IPS-NIHi7 (cell line): Measurements from ENCODE around the gene TNFRSF6B.

Experiments
- DNase-seq: peaks from one replicate; pipeline ENCODE4 v3.0.0; 2012; ENCODE audit warnings: mixed read lengths; ENCODE audit errors: extremely low spot score

Gene TNFRSF6B

DNA sequence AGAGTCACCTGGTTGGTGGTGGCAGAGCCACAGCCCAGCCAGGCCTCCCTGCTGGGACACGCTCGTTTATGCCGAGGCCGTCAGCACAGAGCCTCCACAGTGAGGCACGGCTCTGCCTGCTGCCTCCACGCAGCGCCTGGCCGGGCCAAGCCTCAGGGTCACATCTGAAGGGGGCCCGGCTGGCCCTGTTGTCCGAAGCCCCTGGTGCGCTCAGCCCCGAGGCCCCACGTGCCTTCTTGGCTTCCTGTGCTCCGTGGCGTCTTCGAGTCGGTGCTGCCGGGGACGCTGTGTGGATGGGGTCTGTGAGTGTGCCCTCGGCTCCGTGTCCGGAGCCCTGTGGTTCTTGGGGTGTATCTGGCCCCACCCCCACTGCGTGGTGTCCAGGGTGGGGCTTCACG lies 10.4 kb upstream of the TNFRSF6B start:
- DNase-seq, result no peak

DNA sequence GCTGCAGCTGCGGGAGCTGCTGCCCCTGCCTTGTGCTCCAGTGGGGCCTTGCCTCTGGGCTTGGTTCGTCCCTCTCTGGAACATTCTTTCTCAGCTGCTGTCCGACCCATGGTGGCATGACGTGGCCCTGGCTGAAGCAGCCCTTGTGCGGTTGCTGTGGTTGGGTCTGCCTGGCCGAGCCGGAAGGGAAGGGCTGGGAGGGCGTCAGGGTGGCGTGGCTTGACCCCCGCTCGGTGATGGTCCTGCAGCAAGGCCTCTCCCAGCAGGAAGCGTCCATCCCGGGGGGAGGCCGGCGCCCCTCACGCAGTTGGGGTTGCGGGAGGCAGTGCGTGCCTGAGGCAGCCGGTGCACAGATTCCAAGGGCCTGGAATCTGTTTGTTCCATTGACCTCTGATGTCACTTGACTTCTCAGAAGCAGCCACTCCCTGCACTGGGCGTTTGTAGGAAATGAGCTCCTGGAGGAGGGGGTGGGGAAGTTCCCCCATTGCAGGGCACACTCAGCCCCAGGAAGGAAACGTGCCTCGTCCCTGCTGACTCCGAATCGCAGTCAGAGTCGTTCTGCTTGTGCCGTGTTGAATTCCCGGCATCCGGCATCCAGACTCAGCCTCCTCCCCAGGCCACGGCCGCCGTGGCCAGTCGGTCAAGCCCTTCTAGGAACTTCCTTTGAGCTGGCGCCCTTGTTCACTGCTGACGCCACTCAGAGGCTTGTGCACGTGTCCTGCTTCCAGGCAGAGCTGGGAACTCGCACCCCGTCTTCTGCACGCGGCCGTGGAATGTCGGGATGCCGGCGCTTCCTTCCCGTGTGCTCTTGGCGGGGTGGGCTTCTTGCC lies 9.7 kb upstream of the TNFRSF6B start:
- no peak for DNase-seq

DNA sequence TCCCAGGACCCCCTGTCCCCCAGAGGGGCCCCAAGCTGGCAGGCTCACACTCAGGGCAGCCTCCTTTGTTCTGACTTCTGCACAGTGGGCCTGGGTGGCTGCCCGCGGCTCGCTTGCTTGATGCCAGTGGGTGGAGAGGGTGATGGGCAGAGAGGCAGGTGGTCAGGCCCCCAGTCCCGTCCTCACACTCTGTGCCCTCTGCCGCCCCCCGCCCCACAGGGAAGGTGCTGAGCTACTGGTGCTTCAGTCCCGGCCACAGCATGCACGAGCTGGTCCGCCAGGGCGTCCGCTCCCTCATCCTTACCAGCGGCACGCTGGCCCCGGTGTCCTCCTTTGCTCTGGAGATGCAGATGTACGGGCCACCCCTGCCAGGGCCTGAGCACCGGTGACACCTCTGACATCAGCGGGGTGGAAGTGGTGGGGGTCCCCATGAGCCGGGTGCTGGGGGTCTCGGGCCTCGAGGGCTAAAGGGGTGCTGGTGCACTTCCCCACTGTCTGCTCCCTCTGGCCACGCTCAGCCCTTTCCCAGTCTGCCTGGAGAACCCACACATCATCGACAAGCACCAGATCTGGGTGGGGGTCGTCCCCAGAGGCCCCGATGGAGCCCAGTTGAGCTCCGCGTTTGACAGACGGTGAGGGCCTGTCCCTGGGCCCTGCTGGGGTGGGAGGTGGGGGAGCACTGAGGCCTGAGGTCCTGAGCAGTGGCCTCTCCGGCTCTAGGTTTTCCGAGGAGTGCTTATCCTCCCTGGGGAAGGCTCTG lies 8.9 kb upstream of the TNFRSF6B start:
- no peak for DNase-seq

DNA sequence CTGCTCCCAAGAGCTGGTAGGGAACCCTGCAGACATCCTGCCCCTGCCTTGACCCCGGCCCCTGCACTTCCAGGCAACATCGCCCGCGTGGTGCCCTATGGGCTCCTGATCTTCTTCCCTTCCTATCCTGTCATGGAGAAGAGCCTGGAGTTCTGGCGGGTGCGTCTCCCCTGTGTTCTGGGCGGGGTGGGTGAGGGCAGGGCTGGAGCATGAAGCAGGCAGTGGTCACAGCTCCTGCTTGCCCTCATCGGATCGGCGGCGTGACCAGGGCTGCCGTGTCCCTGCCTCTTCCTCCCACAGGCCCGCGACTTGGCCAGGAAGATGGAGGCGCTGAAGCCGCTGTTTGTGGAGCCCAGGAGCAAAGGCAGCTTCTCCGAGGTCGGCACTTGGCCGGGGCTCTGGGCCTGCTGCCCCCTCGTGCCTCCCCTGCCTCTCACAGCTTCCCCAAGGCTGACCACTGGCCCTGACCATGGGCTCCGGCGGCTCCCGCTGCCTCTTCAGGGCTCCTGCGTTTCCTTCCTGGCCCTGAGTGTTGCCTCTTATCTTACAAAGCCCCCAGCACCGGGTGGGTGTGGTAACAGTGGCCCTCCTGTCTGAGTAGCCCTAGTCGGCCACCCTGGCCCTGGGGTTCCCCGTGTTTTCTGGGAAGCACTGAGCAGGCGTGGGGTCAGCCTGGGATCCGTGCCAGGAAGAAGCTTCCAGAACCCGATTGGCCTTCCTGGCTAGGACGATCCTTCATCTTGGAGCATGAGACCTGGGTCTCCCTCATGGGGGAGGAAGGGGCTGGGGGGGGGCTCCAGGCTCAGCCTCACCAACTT lies 8.0 kb upstream of the TNFRSF6B start:
- DNase-seq, result no peak

DNA sequence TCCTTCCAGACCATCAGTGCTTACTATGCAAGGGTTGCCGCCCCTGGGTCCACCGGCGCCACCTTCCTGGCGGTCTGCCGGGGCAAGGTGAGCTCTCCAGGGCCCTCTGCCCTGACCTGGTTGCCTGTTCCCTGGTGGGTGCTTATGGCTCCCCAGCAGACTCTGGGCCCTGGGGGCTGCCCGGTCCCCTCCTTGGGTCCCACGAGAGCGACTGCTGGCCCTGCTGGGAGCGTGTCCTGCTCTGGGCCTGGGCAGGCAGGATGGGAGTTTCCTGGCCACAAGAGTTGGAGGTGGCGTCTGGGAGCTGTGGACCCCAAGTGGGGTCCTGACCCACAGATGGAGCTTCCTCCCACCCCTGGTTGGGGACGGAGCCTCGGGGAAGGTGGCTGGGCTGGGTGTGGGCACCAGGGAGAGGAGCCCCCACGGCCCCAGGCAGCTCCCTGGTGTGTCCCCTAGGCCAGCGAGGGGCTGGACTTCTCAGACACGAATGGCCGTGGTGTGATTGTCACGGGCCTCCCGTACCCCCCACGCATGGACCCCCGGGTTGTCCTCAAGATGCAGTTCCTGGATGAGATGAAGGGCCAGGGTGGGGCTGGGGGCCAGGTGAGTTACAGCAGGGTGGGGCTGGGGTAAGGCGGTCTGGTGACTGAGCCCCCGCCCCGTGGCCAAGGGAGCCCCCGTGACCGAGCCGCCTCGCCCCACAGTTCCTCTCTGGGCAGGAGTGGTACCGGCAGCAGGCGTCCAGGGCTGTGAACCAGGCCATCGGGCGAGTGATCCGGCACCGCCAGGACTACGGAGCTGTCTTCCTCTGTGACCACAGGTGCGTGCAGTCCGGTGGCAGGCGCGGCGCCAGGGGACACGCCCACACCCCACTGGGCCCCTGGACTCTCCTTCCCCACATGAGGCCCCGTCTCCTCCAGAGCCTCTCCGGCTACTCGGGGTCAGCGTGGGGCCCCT lies 7.1 kb upstream of the TNFRSF6B start:
- DNase-seq, result no peak

- no peak for DNase-seq
These were observed 6.2 kb upstream of the TNFRSF6B start for GRCh38 chr20:63690003-63690897.

DNA sequence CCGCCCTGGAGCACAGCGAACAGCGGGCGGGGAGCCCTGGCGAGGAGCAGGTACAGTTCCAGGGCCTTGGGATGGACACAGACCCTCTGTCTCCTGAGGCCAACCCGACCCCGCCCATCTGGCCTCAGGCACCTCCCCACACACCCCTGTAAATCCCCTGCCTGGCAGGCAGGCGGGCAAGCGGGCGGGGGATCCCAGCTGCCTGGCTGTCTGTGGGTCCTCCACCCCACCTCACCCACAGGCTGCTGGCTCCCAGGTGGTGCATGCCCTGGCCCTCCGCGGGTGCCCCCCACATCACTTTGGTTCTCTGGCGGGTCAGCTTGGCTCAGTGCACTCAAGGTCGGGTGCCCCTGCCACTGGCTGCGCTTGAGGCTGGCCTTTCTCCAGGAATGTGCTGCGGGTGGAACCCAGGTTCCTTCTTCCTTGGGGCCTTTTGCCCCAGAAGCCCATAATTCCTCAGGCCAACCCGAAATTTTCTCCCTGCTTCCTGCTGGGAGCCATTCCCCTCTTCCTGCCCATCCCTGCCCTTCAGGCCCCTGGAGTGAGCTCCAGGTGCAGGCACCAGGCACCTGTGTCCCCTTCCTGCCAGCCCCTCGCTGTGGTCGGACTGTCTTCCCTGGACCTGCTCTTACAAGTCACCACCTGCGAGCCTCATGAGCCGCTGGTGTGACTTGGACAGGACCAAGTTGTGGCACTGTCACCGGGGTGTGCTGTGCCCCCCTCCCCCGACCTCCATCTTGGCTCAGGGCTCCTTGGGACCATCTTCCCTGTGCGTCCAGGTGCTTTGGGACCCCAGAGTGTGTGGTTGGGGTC lies 5.3 kb upstream of the TNFRSF6B start:
- DNase-seq, result no peak

DNA sequence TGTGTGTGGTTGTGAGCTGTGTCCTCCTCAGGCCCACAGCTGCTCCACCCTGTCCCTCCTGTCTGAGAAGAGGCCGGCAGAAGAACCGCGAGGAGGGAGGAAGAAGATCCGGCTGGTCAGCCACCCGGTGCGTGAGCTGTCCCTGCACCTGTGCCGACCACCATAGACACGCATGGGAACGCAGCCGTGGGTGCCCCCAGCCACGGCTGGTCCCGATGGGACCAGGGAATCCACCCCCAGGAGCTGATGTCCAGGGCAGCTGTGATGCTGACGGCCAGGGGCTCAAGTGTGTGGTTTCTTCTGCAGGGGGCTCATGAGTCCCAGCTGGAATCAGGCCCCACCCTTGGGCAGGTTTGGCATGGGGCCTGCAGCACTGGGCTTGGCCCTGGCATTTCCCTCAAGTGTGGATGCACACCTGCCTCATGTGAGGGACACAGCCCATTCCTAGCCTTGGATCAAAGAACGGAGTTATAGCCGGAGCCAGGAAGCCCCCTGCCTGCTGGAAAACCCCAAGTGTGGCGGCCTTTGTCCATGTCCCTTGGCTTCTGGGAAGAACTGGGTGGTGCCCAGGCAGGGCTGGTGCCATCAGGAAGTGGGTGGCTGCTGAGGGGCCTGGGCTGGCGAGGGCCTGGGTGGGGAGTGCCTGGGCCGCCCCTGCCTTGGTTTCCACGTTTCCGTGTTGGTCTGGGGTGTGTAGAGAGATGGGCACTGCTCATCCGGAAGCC lies 4.6 kb upstream of the TNFRSF6B start:
- DNase-seq, result no peak

GRCh38 chr20:63692436-63693082 lies 3.9 kb upstream of the TNFRSF6B start:
- no peak for DNase-seq

- DNase-seq, result no peak
These were observed 3.2 kb upstream of the TNFRSF6B start for GRCh38 chr20:63693083-63693732.

DNA sequence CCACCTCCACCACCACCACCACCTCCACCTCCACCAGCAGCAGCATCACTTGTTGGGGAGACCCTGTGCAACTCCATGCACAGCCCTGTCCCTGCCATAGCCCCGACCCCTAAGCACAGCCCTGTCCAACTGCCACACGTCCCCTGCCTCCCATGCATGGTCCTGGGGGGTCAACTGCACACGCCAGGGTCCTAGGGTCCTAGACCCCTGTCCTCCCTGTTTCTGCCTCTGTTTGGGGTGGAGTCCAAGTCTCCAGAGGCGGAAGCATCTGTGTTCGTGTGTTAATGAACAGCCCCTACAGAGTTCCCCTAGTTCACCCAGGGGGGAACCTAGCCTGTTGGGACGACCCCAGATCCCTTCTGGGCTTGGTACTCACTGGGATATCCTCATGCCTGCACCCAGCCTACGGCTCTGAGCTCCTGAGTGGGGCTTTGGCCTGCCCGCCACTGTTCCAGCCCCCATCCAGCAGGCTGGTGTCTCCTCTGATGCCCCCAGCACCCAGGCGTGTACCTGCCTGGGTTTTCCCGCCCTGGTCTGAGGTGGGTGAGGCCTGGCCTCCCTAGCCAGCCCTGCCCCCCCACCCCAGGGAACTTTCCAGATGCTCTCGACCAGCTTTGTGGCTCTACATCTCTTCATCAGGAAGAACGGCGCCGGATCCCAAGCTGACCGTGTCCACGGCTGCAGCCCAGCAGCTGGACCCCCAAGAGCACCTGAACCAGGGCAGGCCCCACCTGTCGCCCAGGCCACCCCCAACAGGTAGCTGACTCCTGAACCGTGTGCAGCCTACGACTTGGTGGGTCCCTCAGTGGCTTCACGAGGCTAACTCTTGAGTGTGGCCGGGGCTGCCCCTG lies 2.5 kb upstream of the TNFRSF6B start:
- no peak for DNase-seq

GRCh38 chr20:63694584-63695423 lies 1.6 kb upstream of the TNFRSF6B start:
- no peak for DNase-seq

GRCh38 chr20:63695424-63696305 lies 787 bp upstream of the TNFRSF6B start:
- no peak for DNase-seq

- peak; percentile 92 for DNase-seq
These were observed 185 bp upstream of the TNFRSF6B start for GRCh38 chr20:63696306-63696627.

DNA sequence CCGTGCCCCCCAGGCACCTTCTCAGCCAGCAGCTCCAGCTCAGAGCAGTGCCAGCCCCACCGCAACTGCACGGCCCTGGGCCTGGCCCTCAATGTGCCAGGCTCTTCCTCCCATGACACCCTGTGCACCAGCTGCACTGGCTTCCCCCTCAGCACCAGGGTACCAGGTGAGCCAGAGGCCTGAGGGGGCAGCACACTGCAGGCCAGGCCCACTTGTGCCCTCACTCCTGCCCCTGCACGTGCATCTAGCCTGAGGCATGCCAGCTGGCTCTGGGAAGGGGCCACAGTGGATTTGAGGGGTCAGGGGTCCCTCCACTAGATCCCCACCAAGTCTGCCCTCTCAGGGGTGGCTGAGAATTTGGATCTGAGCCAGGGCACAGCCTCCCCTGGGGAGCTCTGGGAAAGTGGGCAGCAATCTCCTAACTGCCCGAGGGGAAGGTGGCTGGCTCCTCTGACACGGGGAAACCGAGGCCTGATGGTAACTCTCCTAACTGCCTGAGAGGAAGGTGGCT lies 960 bp downstream of the TNFRSF6B start:
- DNase-seq, result no peak
